Uterus (tissue), 4 donors: Measurements from ENCODE around the gene TMIGD2. TPM values are rescaled to one million over a fixed set of nuclear protein-coding genes. Genes with fewer than 3 reads are reported as not detected.

Experiments used
- DNase-seq, 2 donors: peaks; one replicate each; pipeline ENCODE4 v3.0.0-alpha.2; 2019 to 2020
- H3K27ac ChIP-seq, 2 donors: fragments of 200-600 bp; sonication (generic); 1 replicate in 1 of 2; 2 replicates in 1 of 2; pipeline ENCODE4 v1.5.1; 2016 to 2018
- H3K27me3 ChIP-seq, 2 donors: fragments of 200-600 bp; sonication (generic); one replicate each; pipeline ENCODE4 v1.5.1; 2018 to 2019; ENCODE audit warnings: control low read depth in 1 of 2
- H3K36me3 ChIP-seq, 2 donors: fragments of 200-600 bp; sonication (generic); one replicate each; pipeline ENCODE4 v1.5.1; 2019; ENCODE audit warnings: control low read depth in 1 of 2
- H3K4me1 ChIP-seq, 2 donors: fragments of 200-600 bp; sonication (generic); one replicate each; pipeline ENCODE4 v1.5.1; 2018 to 2019; ENCODE audit warnings: control low read depth in 1 of 2
- H3K4me3 ChIP-seq, 2 donors: fragments of 200-600 bp; sonication (generic); 1 replicate in 1 of 2; 2 replicates in 1 of 2; pipeline ENCODE4 v1.5.1; 2018 to 2019; ENCODE audit warnings: mild to moderate bottlenecking in 1 of 2
- H3K9me3 ChIP-seq, 2 donors: fragments of 200-600 bp; sonication (generic); one replicate each; pipeline ENCODE4 v1.5.1; 2019; ENCODE audit warnings: control low read depth in 1 of 2
- CTCF ChIP-seq, 4 experiments: fragments of 200-600 bp in 2 of 4; fragments of 450-650 bp in 2 of 4; sonication (generic) in 2 of 4; IDR thresholded peaks; one replicate each; pipeline ENCODE4 v1.5.1; 2016 to 2019; ENCODE audit warnings: antibody characterized with exemption in 4 of 4, mild to moderate bottlenecking in 2 of 4, moderate library complexity in 1 of 4
- POLR2A ChIP-seq, 2 donors: fragments of 450-650 bp; IDR thresholded peaks; one replicate each; pipeline ENCODE4 v1.6.1; 2016; ENCODE audit warnings: antibody characterized with exemption in 2 of 2, mild to moderate bottlenecking in 1 of 2, moderate library complexity in 1 of 2
- intact Hi-C: fragments of 100-400 bp; cut with DNase I; formaldehyde crosslinking; loops from one replicate; pipeline ENCODE4 v1.15.1; 2023; ENCODE audit warnings: low total_unique reads
- total RNA-seq, 4 donors: library from RNA; depleted of rRNA in 3 of 4; stranded (reverse); fragments of >200 nt in 3 of 4; gene quantifications; one replicate each; pipeline versions ENCODE4 v1.1.0 to v1.2.4, GENCODE V29; 2014 to 2023
- donor health status: DM: yes; HTN: yes; CAD: no.

The TMIGD2 gene
- total RNA-seq, 4 donors from 2014 or later: 0.97 TPM; not detected in 3

DNA sequence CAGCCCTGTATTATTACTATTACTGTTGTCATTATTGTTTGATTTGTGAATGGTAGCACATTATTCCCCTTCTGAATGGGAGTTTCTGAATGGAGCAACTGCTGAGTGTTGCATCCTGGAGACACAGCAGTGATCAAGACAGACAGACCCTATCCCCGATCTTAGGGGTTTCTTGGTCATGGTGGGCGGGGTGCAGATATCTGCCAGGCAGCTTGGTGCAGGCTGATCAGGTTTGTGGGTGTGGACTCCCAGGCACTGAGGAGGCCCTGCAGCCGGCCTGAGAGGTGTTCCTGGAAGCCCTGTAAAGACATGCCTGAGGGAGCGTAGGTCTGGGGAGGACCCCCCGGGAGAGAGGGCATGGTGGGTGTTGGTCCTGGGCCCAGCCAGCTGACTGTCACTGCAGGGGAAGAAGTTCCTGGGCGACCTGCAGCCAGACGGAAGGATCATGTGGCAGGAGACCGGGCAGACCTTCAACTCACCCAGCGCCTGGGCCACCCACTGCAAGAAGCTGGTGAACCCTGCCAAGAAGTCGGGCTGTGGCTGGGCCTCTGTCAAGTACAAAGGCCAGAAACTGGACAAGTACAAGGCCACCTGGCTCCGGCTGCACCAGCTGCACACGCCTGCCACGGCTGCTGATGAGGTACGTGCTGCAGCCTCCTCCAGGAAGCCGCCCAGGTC is 43.3 kb upstream of the TMIGD2 start:
- Histone ChIP-seq H3K36me3 (no peaks in the 10 kb centered on the region), H3K27me3 (no peaks in the 10 kb centered on the region), H3K9me3 (no peaks in the 10 kb centered on the region), H3K27ac (no peak overlapping the region), H3K4me1 (peaks cover 3 to 5% of the 10 kb centered on the region in 2 donors), H3K4me3 (no peak overlapping the region)
- intact Hi-C loops: no loop called here
- TF ChIP-seq CTCF (IDR thresholded peaks at IDR 0.05): no peak
- no peak for TF ChIP-seq POLR2A (IDR thresholded peaks at IDR 0.05)
- DNase-seq: no peak

DNA sequence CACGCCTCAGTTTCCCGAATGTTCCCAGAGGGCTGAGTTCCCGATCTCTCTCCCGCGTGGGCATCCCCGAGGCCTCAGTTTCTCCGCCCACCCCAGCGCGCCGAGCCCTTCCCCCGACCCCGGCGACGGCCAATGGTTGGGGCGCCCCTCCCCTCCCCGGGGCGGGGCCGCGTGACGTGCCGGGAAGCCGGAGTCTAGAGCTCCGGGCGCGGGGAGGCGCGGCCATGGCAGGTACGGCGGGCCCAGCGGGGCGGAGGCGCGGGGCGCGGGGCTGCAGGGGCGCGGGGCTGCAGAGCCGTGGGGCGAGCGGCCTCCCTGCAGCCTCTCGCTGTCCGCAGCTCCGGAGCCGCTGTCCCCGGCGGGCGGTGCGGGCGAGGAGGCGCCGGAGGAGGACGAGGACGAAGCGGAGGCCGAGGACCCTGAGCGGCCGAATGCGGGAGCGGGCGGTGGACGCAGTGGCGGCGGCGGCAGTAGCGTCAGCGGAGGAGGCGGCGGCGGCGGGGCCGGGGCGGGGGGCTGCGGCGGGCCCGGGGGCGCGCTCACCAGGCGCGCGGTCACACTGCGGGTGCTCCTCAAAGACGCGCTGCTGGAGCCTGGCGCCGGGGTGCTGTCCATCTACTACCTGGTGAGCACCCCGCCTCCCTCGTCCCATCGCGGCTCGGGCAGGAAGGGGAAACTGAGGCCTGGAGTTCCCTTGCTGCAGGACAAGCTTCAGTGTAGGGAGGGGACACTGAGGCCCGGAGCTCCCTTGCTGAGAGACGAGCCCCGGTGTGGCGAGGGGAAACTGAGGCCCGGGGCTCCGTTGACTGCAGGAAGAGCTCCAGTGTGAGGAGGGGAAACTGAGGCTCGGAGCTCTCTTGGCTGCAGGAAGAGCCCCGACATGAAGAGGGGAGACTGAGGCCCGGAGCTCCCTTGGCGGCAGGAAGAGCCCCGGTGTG is 41.5 kb upstream of the TMIGD2 start, which contains the start of gene MPND:
Gene MPND, plus strand, starts transcription at position 193 of the 938 bp plus-strand sequence. Its CDS starts 32 bp downstream, at position 225.
- H3K4me3 ChIP-seq: peak within 1 kb of the TSS; percentile 66 to 84
- peak in 2 of 4 experiments; percentile 4 to 7 for TF ChIP-seq CTCF (IDR thresholded peaks at IDR 0.05)
- peak; percentile 57 to 69 for TF ChIP-seq POLR2A (IDR thresholded peaks at IDR 0.05)
- intact Hi-C loops: no loop called here
- H3K27me3 ChIP-seq: no peaks in the 10 kb centered on the region
- H3K4me1 ChIP-seq: peaks cover 3 to 5% of the 10 kb centered on the region in 2 donors
- DNase-seq: peak; percentile 87 to 93
- H3K9me3 ChIP-seq: no peaks in the 10 kb centered on the region
- no peaks in the 10 kb centered on the region for H3K36me3 ChIP-seq
- peak within 1 kb of the TSS; percentile 94 to 95 for H3K27ac ChIP-seq

- Histone ChIP-seq H3K27me3 (no peaks in the 10 kb centered on the region), H3K36me3 (no peaks in the 10 kb centered on the region), H3K27ac (peak overlapping the region; percentile 94 to 95), H3K4me3 (peak overlapping the region; percentile 66 to 84), H3K9me3 (no peaks in the 10 kb centered on the region), H3K4me1 (peaks cover 3 to 5% of the 10 kb centered on the region in 2 donors)
- DNase-seq: peak; percentile 93 to 99
- intact Hi-C loops: no loop called here
- peak in 3 of 4 experiments; percentile 12 to 26 (median 16) for TF ChIP-seq CTCF (IDR thresholded peaks at IDR 0.05)
- TF ChIP-seq POLR2A (IDR thresholded peaks at IDR 0.05): peak; percentile 94
These were observed 40.6 kb upstream of the TMIGD2 start for GRCh38 chr19:4342615-4343369.

DNA sequence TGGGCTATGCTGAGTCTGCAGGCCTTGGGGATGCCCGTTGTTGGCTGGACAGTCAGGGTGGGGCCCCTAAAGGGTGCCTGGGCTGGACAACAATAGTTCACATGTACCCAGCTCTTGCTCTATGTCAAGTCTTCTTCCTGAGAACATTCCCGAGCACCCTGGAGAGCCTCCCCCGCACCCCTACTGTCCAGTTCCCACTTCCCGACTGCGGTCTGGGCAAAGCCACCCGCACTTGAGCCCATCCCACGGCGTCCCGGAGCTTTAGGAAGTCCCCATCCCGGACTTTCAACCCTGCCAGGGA is 40.1 kb upstream of the TMIGD2 start:
- H3K4me3 ChIP-seq: peak overlapping the region; percentile 56 to 66
- peak in 1 of 4 experiments; percentile 2 for TF ChIP-seq CTCF (IDR thresholded peaks at IDR 0.05)
- TF ChIP-seq POLR2A (IDR thresholded peaks at IDR 0.05): no peak
- peak overlapping the region; percentile 94 to 95 for H3K27ac ChIP-seq
- no peaks in the 10 kb centered on the region for H3K36me3 ChIP-seq
- H3K9me3 ChIP-seq: no peaks in the 10 kb centered on the region
- intact Hi-C loops: no loop called here
- peaks cover 3 to 5% of the 10 kb centered on the region in 2 donors for H3K4me1 ChIP-seq
- H3K27me3 ChIP-seq: no peaks in the 10 kb centered on the region
- no peak for DNase-seq
